H9 (cell line): ENCODE data around the gene SULT2A1. TPM values are rescaled to one million over a fixed set of nuclear protein-coding genes. Genes with fewer than 3 reads are reported as not detected.
A peak's percentile ranks its signal among the peaks of the same experiment; 100 is the strongest.

Source experiments
- DNase-seq: peaks from one replicate; pipeline ENCODE4 v3.0.0-alpha.2; 2017
- H2AFZ ChIP-seq: one replicate; pipeline ENCODE4 v1.6.1; 2013; ENCODE audit warnings: mild to moderate bottlenecking, low read length, control low read depth, moderate library complexity
- H2AK5ac ChIP-seq: 2 replicates; pipeline ENCODE4 v1.6.1; 2013; ENCODE audit warnings: low read length, control low read depth, mixed read lengths; ENCODE audit not compliant: insufficient read length
- H2BK120ac ChIP-seq: one replicate; pipeline ENCODE4 v1.6.1; 2013; ENCODE audit warnings: low read depth, mild to moderate bottlenecking, low read length, control low read depth, inconsistent platforms; ENCODE audit not compliant: poor library complexity, severe bottlenecking
- H2BK12ac ChIP-seq: 2 replicates; pipeline ENCODE4 v1.6.1; 2013; ENCODE audit warnings: low read length, control low read depth, mixed read lengths, low read depth; ENCODE audit not compliant: insufficient read length
- H2BK15ac ChIP-seq: 2 replicates; pipeline ENCODE4 v1.6.1; 2013; ENCODE audit warnings: low read depth, low read length, control low read depth
- H2BK20ac ChIP-seq: one replicate; pipeline ENCODE4 v1.6.1; 2013; ENCODE audit warnings: low read depth, mild to moderate bottlenecking, low read length, control low read depth, inconsistent platforms; ENCODE audit not compliant: poor library complexity, severe bottlenecking
- H2BK5ac ChIP-seq: 2 replicates; pipeline ENCODE4 v1.6.1; 2013; ENCODE audit warnings: low read length, control low read depth, mixed read lengths; ENCODE audit not compliant: insufficient read length
- H3K14ac ChIP-seq: 2 replicates; pipeline ENCODE4 v1.6.1; 2013; ENCODE audit warnings: low read length, control low read depth; ENCODE audit not compliant: insufficient read depth
- H3K18ac ChIP-seq: 2 replicates; pipeline ENCODE4 v1.6.1; 2013; ENCODE audit warnings: low read depth, mild to moderate bottlenecking, mixed read lengths, low read length, control low read depth; ENCODE audit not compliant: insufficient read length
- H3K23ac ChIP-seq: 2 replicates; pipeline ENCODE4 v1.6.1; 2013; ENCODE audit warnings: low read length, control low read depth, mixed read lengths, low read depth; ENCODE audit not compliant: insufficient read length
- H3K23me2 ChIP-seq: 2 replicates; pipeline ENCODE4 v1.6.1; 2013; ENCODE audit warnings: low read depth, mild to moderate bottlenecking, mixed read lengths, low read length, control low read depth; ENCODE audit not compliant: insufficient read length, poor library complexity, severe bottlenecking
- H3K27ac ChIP-seq: 2 replicates; pipeline ENCODE4 v1.5.1; 2013; ENCODE audit warnings: low read length, control low read depth, mixed read lengths, low read depth; ENCODE audit not compliant: insufficient read length
- H3K27me3 ChIP-seq: 2 replicates; pipeline ENCODE4 v1.6.1; 2013; ENCODE audit warnings: low read length, control low read depth, inconsistent platforms; ENCODE audit not compliant: insufficient read depth
- H3K4ac ChIP-seq: 2 replicates; pipeline ENCODE4 v1.6.1; 2013; ENCODE audit warnings: low read depth, mild to moderate bottlenecking, control low read depth, inconsistent platforms, low read length, moderate library complexity
- H3K4me1 ChIP-seq: 2 replicates; pipeline ENCODE4 v1.6.1; 2013; ENCODE audit warnings: low read length, control low read depth, inconsistent platforms; ENCODE audit not compliant: insufficient read depth
- H3K4me2 ChIP-seq: 2 replicates; pipeline ENCODE4 v1.6.1; 2013; ENCODE audit warnings: low read length, control low read depth, mixed read lengths; ENCODE audit not compliant: insufficient read length, insufficient read depth
- H3K56ac ChIP-seq: 2 replicates; pipeline ENCODE4 v1.6.1; 2013; ENCODE audit warnings: low read depth, mild to moderate bottlenecking, mixed read lengths, low read length, control low read depth; ENCODE audit not compliant: insufficient read length
- H3K79me1 ChIP-seq: 2 replicates; pipeline ENCODE4 v1.6.1; 2013; ENCODE audit warnings: low read depth, mild to moderate bottlenecking, moderate library complexity, low read length, control low read depth, inconsistent platforms; ENCODE audit not compliant: insufficient read depth, poor library complexity, severe bottlenecking
- H3K79me2 ChIP-seq: 2 replicates; pipeline ENCODE4 v1.6.1; 2013; ENCODE audit warnings: low read length, control low read depth, inconsistent platforms; ENCODE audit not compliant: insufficient read depth
- H3K9ac ChIP-seq: 2 replicates; pipeline ENCODE4 v1.6.1; 2013; ENCODE audit warnings: low read length, control low read depth, mixed read lengths; ENCODE audit not compliant: insufficient read length; ENCODE audit errors: extremely low read depth
- H3K9me3 ChIP-seq: one replicate; pipeline ENCODE4 v1.6.1; 2013; ENCODE audit warnings: low read depth, low read length, inconsistent platforms; ENCODE audit not compliant: control insufficient read depth
- H3T11ph ChIP-seq: one replicate; pipeline ENCODE4 v1.6.1; 2013; ENCODE audit warnings: mild to moderate bottlenecking, low read length, control low read depth, inconsistent platforms
- H4K20me1 ChIP-seq: one replicate; pipeline ENCODE4 v1.6.1; 2013; ENCODE audit not compliant: control insufficient read depth, insufficient read length, insufficient read depth
- H4K5ac ChIP-seq: 2 replicates; pipeline ENCODE4 v1.6.1; 2013; ENCODE audit warnings: low read depth, mild to moderate bottlenecking, mixed read lengths, low read length, control low read depth; ENCODE audit not compliant: insufficient read length
- H4K8ac ChIP-seq: replicated peaks from 2 replicates; pipeline ENCODE4 v1.6.1; 2013; ENCODE audit warnings: low read length, control low read depth, mixed read lengths, low read depth; ENCODE audit not compliant: insufficient read length
- H4K91ac ChIP-seq: 2 replicates; pipeline ENCODE4 v1.6.1; 2013; ENCODE audit warnings: low read depth, mild to moderate bottlenecking, moderate library complexity, mixed read lengths, low read length, control low read depth; ENCODE audit not compliant: insufficient read length
- H3K27ac Mint-ChIP-seq, 3 experiments: 2 replicates in 2 of 3; 3 replicates in 1 of 3; pipeline ENCODE4 v1.8.0; 2020 to 2021; ENCODE audit warnings: mixed read lengths in 3 of 3, mild to moderate bottlenecking in 1 of 3, moderate library complexity in 1 of 3
- H3K27me3 Mint-ChIP-seq: 2 replicates; pipeline ENCODE4 v1.8.0; 2021; ENCODE audit warnings: low read depth, mild to moderate bottlenecking, moderate library complexity, mixed read lengths
- H3K36me3 Mint-ChIP-seq, 3 experiments: 2 replicates in 2 of 3; 3 replicates in 1 of 3; pipeline ENCODE4 v1.8.0; 2020 to 2021; ENCODE audit warnings: low read depth in 3 of 3, mixed read lengths in 3 of 3; ENCODE audit not compliant: insufficient read depth in 1 of 3
- H3K4me1 Mint-ChIP-seq, 2 experiments: 2 replicates each; pipeline ENCODE4 v1.8.0; 2020; ENCODE audit warnings: mixed read lengths in 2 of 2
- H3K4me3 Mint-ChIP-seq, 2 experiments: 2 replicates in 1 of 2; 3 replicates in 1 of 2; pipeline ENCODE4 v1.8.0; 2020 to 2021; ENCODE audit warnings: mild to moderate bottlenecking in 2 of 2, mixed read lengths in 2 of 2, moderate library complexity in 1 of 2
- H3K9me3 Mint-ChIP-seq, 2 experiments: 2 replicates in 1 of 2; 3 replicates in 1 of 2; pipeline ENCODE4 v1.8.0; 2020; ENCODE audit warnings: mild to moderate bottlenecking in 2 of 2, mixed read lengths in 2 of 2, moderate library complexity in 1 of 2
- WGBS: extraction: QIAGEN DNeasy Blood & Tissue Kit; methylation state at CpG from one replicate; pipeline ENCODE4 v1.1.7; 2013; ENCODE audit warnings: missing lambda C conversion rate, low lambda C conversion rate, mixed read lengths; ENCODE audit not compliant: insufficient read length; ENCODE audit errors: extremely low coverage; 5-methylcytosine and 5-hydroxymethylcytosine counted together
- total RNA-seq: library from RNA; stranded (reverse); gene quantifications from 2 replicates; pipeline ENCODE4 v1.2.1, GENCODE V29; 2021
- TF ChIP-seq, protein P1 (sequence below): fragments of 200-600 bp; sonication (generic); conservative IDR thresholded peaks from 3 replicates; pipeline ENCODE4 v1.8.0; 2021; ENCODE audit warnings: antibody characterized with exemption, mild to moderate bottlenecking

The SULT2A1 gene
- total RNA-seq, 1 experiment from 2014 or later = not detected

DNA sequence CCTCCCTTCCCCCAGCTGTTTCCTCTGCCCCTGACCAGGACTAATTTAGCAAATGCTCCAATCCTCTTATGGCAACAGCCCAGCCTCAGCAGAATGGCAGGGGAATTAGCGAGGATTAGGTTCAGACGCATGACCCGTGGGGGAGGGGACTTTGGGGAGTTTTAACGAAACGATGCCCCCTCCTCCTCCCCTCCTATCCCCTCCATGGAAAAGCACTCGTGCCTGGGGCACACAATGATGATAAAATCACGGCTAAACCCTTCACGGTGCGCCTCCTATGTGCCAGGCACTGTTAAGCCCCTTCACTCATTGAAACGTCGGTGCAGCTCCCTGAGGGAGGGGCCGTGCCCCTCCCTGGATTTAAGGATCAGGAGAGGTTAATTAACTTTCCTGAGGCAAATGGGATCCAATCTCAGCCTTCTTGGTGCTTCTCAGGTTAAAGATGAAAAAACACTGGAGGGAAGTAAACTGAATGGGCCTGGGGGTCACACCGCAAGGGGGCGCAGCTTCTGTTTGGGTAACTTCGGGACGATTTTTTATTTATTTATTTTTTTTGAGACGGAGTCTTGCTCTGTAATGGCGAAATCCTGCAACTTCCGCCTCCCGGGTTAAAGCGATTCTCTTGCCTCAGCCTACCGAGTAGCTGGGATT lies 37.2 kb downstream of the SULT2A1 start:
- no peak overlapping the region for H2BK5ac ChIP-seq
- TF ChIP-seq, protein P1, sequence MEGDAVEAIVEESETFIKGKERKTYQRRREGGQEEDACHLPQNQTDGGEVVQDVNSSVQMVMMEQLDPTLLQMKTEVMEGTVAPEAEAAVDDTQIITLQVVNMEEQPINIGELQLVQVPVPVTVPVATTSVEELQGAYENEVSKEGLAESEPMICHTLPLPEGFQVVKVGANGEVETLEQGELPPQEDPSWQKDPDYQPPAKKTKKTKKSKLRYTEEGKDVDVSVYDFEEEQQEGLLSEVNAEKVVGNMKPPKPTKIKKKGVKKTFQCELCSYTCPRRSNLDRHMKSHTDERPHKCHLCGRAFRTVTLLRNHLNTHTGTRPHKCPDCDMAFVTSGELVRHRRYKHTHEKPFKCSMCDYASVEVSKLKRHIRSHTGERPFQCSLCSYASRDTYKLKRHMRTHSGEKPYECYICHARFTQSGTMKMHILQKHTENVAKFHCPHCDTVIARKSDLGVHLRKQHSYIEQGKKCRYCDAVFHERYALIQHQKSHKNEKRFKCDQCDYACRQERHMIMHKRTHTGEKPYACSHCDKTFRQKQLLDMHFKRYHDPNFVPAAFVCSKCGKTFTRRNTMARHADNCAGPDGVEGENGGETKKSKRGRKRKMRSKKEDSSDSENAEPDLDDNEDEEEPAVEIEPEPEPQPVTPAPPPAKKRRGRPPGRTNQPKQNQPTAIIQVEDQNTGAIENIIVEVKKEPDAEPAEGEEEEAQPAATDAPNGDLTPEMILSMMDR = peak; percentile 89
- DNase-seq = peak; percentile 79
- no peak overlapping the region for H4K91ac ChIP-seq
- H3K4me3 Mint-ChIP-seq = peak overlapping the region; percentile 59 to 76
- no peaks in the 10 kb centered on the region for H3K79me1 ChIP-seq
- H3K23me2 ChIP-seq = no peaks in the 10 kb centered on the region
- H3K27ac ChIP-seq = peak overlapping the region; percentile 73
- H3K27me3 Mint-ChIP-seq = peaks cover 8% of the 10 kb centered on the region
- H3K9me3 ChIP-seq = no peaks in the 10 kb centered on the region
- H3K14ac ChIP-seq = peak overlapping the region; percentile 32
- no peak overlapping the region for H3K56ac ChIP-seq
- no peaks in the 10 kb centered on the region; a peak in 1 of 5 replicates for H3K9me3 Mint-ChIP-seq
- H3K4me2 ChIP-seq = peak overlapping the region; percentile 73
- H3T11ph ChIP-seq = no peak overlapping the region
- H3K79me2 ChIP-seq = no peaks in the 10 kb centered on the region
- no CpG with 5 or more reads among the region's 22 CpGs for WGBS
- H2AK5ac ChIP-seq = no peak overlapping the region
- H4K8ac ChIP-seq = peak overlapping the region; percentile 32
- H3K4me1 ChIP-seq = no peaks in the 10 kb centered on the region; the same call in 1 of the 2 replicates
- H3K27ac Mint-ChIP-seq = peak overlapping the region; percentile 87 to 100 (median 99)
- no peak overlapping the region for H2BK20ac ChIP-seq
- no peaks in the 10 kb centered on the region for H4K20me1 ChIP-seq
- no peak overlapping the region for H3K23ac ChIP-seq
- H2BK15ac ChIP-seq = no peak overlapping the region
- no peak overlapping the region for H2AFZ ChIP-seq
- H3K4ac ChIP-seq = no peak overlapping the region
- H2BK120ac ChIP-seq = no peak overlapping the region
- H3K4me1 Mint-ChIP-seq = peaks cover 30 to 42% of the 10 kb centered on the region in 2 experiments
- peak overlapping the region; percentile 36 for H3K18ac ChIP-seq
- H4K5ac ChIP-seq = no peak overlapping the region
- no peak overlapping the region for H2BK12ac ChIP-seq
- peak overlapping the region; percentile 3 for H3K9ac ChIP-seq
- H3K27me3 ChIP-seq = no peaks in the 10 kb centered on the region
- H3K36me3 Mint-ChIP-seq = no peaks in the 10 kb centered on the region
